ENCODE data around the gene KATNB1. TPM values are rescaled to one million over a fixed set of nuclear protein-coding genes. Genes with fewer than 3 reads are reported as not detected.

The KATNB1 gene
- total RNA-seq, 2 experiments from 2014 or later: 21.0 to 22.3 TPM

DNA sequence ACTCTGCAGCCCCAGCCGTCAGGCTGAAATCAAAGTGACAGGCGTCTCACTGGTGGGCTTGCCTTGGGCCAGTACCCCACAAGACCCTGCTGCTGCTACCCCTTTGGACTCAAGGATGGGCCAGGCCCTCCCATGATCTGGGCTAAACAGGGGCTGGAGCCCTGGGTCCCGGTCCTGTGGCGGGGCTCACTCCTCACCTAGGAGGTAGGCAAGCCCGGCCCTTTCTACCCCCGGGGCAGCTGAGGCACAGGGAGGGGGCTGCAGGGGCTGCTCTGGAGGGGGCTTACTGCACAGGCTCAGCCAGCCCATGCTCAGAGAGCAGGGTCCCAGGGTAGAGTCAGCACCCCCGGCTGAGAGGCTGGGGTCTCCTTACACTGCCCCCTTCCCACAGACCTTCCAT is 23.6 kb downstream of the KATNB1 start:
- no peaks in the 10 kb centered on the region for H3K9me3 ChIP-seq (ENCODE audit: control insufficient read depth in 1 of 2, insufficient read depth in 1 of 2, low read length in 2 of 2)
- H3K36me3 Mint-ChIP-seq (ENCODE audit: low read depth): peaks cover 4% of the 10 kb centered on the region
- peaks cover 15% of the 10 kb centered on the region for H3K4me1 ChIP-seq (ENCODE audit: insufficient read depth, low read length)
- peaks cover 2% of the 10 kb centered on the region for H3K36me3 ChIP-seq (ENCODE audit: insufficient read depth, low read length)
- no peak for DNase-seq
- H3K9me3 Mint-ChIP-seq: no peaks in the 10 kb centered on the region
- no peaks in the 10 kb centered on the region for H3K27me3 Mint-ChIP-seq
- CTCF ChIA-PET: no interaction called here
- H3K27ac ChIP-seq (ENCODE audit: low read depth in 1 of 2, low read length in 2 of 2): no peak overlapping the region
- TF ChIP-seq, protein P1, sequence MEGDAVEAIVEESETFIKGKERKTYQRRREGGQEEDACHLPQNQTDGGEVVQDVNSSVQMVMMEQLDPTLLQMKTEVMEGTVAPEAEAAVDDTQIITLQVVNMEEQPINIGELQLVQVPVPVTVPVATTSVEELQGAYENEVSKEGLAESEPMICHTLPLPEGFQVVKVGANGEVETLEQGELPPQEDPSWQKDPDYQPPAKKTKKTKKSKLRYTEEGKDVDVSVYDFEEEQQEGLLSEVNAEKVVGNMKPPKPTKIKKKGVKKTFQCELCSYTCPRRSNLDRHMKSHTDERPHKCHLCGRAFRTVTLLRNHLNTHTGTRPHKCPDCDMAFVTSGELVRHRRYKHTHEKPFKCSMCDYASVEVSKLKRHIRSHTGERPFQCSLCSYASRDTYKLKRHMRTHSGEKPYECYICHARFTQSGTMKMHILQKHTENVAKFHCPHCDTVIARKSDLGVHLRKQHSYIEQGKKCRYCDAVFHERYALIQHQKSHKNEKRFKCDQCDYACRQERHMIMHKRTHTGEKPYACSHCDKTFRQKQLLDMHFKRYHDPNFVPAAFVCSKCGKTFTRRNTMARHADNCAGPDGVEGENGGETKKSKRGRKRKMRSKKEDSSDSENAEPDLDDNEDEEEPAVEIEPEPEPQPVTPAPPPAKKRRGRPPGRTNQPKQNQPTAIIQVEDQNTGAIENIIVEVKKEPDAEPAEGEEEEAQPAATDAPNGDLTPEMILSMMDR (IDR thresholded peaks at IDR 0.05): no peak
- ATAC-seq (ENCODE audit: poor library complexity): no peak
- POLR2A ChIA-PET: no interaction called here
- H3K4me3 Mint-ChIP-seq: no peak overlapping the region
- no peak overlapping the region for H3K27ac Mint-ChIP-seq
- intact Hi-C loops (cut with DNase I, micrococcal nuclease): loop anchor here (5.0 to 10.0 kb wide), 3 partner anchors 106 to 728 kb away; no protein-coding TSS in a partner anchor
- H3K27me3 ChIP-seq (ENCODE audit: control insufficient read depth in 1 of 2, insufficient read depth in 2 of 2, low read length in 2 of 2): no peaks in the 10 kb centered on the region
- no peak overlapping the region for H3K4me3 ChIP-seq (ENCODE audit: low read length)
- H3K4me1 Mint-ChIP-seq (ENCODE audit: low read depth): no peaks in the 10 kb centered on the region

DNA sequence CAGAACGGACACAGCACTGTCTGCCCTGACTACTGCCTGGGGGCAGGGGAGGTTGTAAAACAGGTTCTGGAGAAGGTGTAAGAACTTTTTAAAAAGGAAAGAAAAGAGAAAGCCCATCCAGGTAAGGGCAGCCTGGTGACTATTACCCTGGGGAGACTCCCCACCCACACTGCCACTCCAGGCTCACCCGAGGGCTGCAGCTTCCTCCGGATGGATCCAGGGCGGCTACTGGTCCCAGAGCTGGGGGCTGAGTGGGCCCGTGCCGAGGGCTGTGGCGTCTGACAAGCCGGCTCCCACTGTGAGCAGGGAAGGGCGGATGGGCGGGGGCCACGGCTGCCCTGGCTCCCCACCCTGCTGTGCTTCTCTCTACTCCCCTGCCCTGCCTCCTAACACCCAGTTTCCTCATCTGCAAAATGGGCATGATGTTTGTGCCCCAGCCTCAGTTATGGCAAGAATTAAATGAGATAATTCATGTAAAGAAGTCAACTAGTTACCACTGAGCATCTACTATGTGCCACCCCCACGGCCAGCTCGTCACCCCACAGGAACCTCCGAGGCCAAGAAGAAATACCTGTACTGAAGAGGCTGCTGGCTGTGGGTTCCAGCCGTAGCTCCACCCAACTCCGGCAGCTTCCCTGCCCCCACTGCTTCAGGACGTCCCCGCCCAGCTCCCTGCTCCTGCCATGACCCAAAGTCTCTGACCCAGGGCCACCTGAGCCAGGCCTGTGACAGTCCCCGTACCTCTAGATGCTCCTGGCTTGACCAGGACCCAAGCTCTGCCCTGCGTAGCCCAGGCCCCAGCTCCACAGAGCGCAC is 24.2 kb downstream of the KATNB1 start:
- Mint-ChIP-seq H3K36me3 (ENCODE audit: low read depth) (no peaks in the 10 kb centered on the region), H3K4me1 (ENCODE audit: low read depth) (no peaks in the 10 kb centered on the region), H3K27ac (no peak overlapping the region), H3K27me3 (no peaks in the 10 kb centered on the region), H3K9me3 (no peaks in the 10 kb centered on the region), H3K4me3 (no peak overlapping the region)
- no peak overlapping the region for H3K27ac ChIP-seq (ENCODE audit: low read depth in 1 of 2, low read length in 2 of 2)
- H3K36me3 ChIP-seq (ENCODE audit: insufficient read depth, low read length): peaks cover under 1% of the 10 kb centered on the region
- DNase-seq (no peak), ATAC-seq (ENCODE audit: poor library complexity) (no peak)
- intact Hi-C loops (cut with DNase I, micrococcal nuclease): loop anchor here (5.0 to 10.0 kb wide), 3 partner anchors 105 to 728 kb away; no protein-coding TSS in a partner anchor
- H3K9me3 ChIP-seq (ENCODE audit: control insufficient read depth in 1 of 2, insufficient read depth in 1 of 2, low read length in 2 of 2): no peaks in the 10 kb centered on the region
- peaks cover 15% of the 10 kb centered on the region for H3K4me1 ChIP-seq (ENCODE audit: insufficient read depth, low read length)
- no peaks in the 10 kb centered on the region for H3K27me3 ChIP-seq (ENCODE audit: control insufficient read depth in 1 of 2, insufficient read depth in 2 of 2, low read length in 2 of 2)
- H3K4me3 ChIP-seq (ENCODE audit: low read length): no peak overlapping the region
- ChIA-PET POLR2A (no interaction called here), CTCF (no interaction called here)
- TF ChIP-seq, protein P1 (IDR thresholded peaks at IDR 0.05): no peak

DNA sequence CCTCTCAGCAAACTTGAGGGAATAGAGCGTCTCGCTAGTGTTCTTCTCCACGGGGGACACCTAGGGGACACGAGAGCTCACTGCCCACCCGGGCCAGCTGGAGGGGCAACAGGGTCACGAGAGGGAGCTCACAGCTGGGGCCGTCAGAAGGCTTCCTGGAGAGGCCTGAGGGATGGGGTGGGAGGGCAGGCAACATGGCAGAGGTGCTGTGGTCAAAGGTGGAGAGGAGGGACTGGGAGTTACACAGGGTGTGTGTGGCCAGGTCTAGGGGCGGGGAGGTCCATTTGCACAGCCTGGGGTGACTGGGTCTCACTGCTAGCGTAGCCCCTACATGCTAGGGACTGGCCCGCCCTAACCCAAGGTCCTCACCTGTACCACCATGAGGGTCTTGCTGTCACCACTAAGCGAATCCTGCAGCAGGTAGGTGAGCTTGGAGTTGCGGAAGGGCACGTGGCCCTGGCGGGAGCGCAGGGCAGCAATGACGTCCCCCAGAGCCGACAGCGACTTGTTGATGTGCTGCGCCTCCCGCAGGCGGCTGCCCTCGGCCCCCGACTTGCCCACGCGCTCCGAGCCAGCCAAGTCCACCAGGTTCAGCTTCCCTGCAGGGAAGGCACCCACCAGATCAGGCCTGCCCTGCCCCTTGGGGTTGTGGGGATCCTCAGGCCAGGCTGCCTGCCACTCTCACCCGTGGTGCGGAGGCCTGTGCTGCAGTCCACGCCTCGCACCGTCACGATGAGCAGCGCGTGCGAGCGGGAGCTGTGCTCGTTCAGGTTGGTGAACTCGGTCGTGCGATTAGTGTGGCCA is 25.0 kb downstream of the KATNB1 start:
- POLR2A ChIA-PET: no interaction called here
- Mint-ChIP-seq H3K36me3 (ENCODE audit: low read depth) (no peaks in the 10 kb centered on the region), H3K27ac (no peak overlapping the region), H3K4me3 (no peak overlapping the region), H3K9me3 (no peaks in the 10 kb centered on the region), H3K27me3 (no peaks in the 10 kb centered on the region), H3K4me1 (ENCODE audit: low read depth) (no peaks in the 10 kb centered on the region)
- ATAC-seq (ENCODE audit: poor library complexity) (no peak), DNase-seq (no peak)
- CTCF ChIA-PET: no interaction called here
- H3K4me1 ChIP-seq (ENCODE audit: insufficient read depth, low read length): peaks cover 15% of the 10 kb centered on the region
- H3K4me3 ChIP-seq (ENCODE audit: low read length): no peak overlapping the region
- no peaks in the 10 kb centered on the region for H3K27me3 ChIP-seq (ENCODE audit: control insufficient read depth in 1 of 2, insufficient read depth in 2 of 2, low read length in 2 of 2)
- no peaks in the 10 kb centered on the region for H3K9me3 ChIP-seq (ENCODE audit: control insufficient read depth in 1 of 2, insufficient read depth in 1 of 2, low read length in 2 of 2)
- H3K36me3 ChIP-seq (ENCODE audit: insufficient read depth, low read length): no peaks in the 10 kb centered on the region
- intact Hi-C loops (cut with DNase I, micrococcal nuclease): no loop called here
- no peak overlapping the region for H3K27ac ChIP-seq (ENCODE audit: low read depth in 1 of 2, low read length in 2 of 2)
- TF ChIP-seq, protein P1 (IDR thresholded peaks at IDR 0.05): no peak

Data from CD4-positive, alpha-beta T cell (primary cell).